Mesendoderm (in vitro differentiated cells): ENCODE results near the gene ANKS3.

Source experiments
- DNase-seq: peaks from one replicate; pipeline ENCODE4 v3.0.0; 2013
- H2AK5ac ChIP-seq: 2 replicates; pipeline ENCODE4 v1.6.1; 2013; ENCODE audit warnings: low read length, inconsistent platforms
- H2BK120ac ChIP-seq: 2 replicates; pipeline ENCODE4 v1.6.1; 2013; ENCODE audit warnings: low read depth, mild to moderate bottlenecking, low read length, moderate library complexity, mixed read lengths
- H2BK15ac ChIP-seq: replicated peaks from 2 replicates; pipeline ENCODE4 v1.6.1; 2013; ENCODE audit warnings: low read depth, mild to moderate bottlenecking, moderate library complexity
- H2BK5ac ChIP-seq: 2 replicates; pipeline ENCODE4 v1.6.1; 2013; ENCODE audit warnings: low read length, inconsistent platforms
- H3K18ac ChIP-seq: 2 replicates; pipeline ENCODE4 v1.6.1; 2013; ENCODE audit warnings: mild to moderate bottlenecking, low read length, mixed read lengths
- H3K23ac ChIP-seq: one replicate; pipeline ENCODE4 v1.6.1; 2013; ENCODE audit warnings: low read length
- H3K27ac ChIP-seq: 2 replicates; pipeline ENCODE4 v1.5.1; 2013; ENCODE audit warnings: low read depth, mild to moderate bottlenecking, inconsistent platforms, low read length, moderate library complexity
- H3K27me3 ChIP-seq: 2 replicates; pipeline ENCODE4 v1.6.1; 2013; ENCODE audit warnings: low read length, control low read depth, mild to moderate bottlenecking, inconsistent platforms; ENCODE audit not compliant: insufficient read depth, poor library complexity
- H3K36me3 ChIP-seq: 2 replicates; pipeline ENCODE4 v1.6.1; 2013; ENCODE audit warnings: low read length, inconsistent platforms; ENCODE audit not compliant: control insufficient read depth, insufficient read depth
- H3K4ac ChIP-seq: one replicate; pipeline ENCODE4 v1.6.1; 2013; ENCODE audit warnings: low read depth, mild to moderate bottlenecking, low read length, moderate library complexity
- H3K4me1 ChIP-seq: 2 replicates; pipeline ENCODE4 v1.6.1; 2013; ENCODE audit warnings: low read depth, low read length, inconsistent platforms; ENCODE audit not compliant: control insufficient read depth
- H3K4me2 ChIP-seq: 2 replicates; pipeline ENCODE4 v1.6.1; 2013; ENCODE audit warnings: low read length
- H3K4me3 ChIP-seq: 2 replicates; pipeline ENCODE4 v1.5.1; 2013; ENCODE audit warnings: mild to moderate bottlenecking, low read length
- H3K56ac ChIP-seq: one replicate; pipeline ENCODE4 v1.6.1; 2013; ENCODE audit warnings: low read length
- H3K79me1 ChIP-seq: 2 replicates; pipeline ENCODE4 v1.6.1; 2013; ENCODE audit warnings: low read length, inconsistent platforms
- H3K79me2 ChIP-seq: 2 replicates; pipeline ENCODE4 v1.6.1; 2013; ENCODE audit warnings: mild to moderate bottlenecking, low read length; ENCODE audit not compliant: control insufficient read depth, insufficient read depth
- H3K9ac ChIP-seq: 2 replicates; pipeline ENCODE4 v1.6.1; 2013; ENCODE audit warnings: low read length, inconsistent platforms
- H4K5ac ChIP-seq: one replicate; pipeline ENCODE4 v1.6.1; 2013; ENCODE audit warnings: low read length
- H4K8ac ChIP-seq: one replicate; pipeline ENCODE4 v1.6.1; 2013; ENCODE audit warnings: low read depth, mild to moderate bottlenecking, control low read depth, low read length, moderate library complexity
- WGBS: extraction: QIAGEN DNeasy Blood & Tissue Kit; methylation state at CpG from one replicate; pipeline ENCODE4 v1.1.7; 2013; ENCODE audit warnings: low lambda C conversion rate, missing lambda C conversion rate; ENCODE audit not compliant: insufficient coverage; ENCODE audit errors: extremely low coverage; 5-methylcytosine and 5-hydroxymethylcytosine counted together

ANKS3 gene

DNA sequence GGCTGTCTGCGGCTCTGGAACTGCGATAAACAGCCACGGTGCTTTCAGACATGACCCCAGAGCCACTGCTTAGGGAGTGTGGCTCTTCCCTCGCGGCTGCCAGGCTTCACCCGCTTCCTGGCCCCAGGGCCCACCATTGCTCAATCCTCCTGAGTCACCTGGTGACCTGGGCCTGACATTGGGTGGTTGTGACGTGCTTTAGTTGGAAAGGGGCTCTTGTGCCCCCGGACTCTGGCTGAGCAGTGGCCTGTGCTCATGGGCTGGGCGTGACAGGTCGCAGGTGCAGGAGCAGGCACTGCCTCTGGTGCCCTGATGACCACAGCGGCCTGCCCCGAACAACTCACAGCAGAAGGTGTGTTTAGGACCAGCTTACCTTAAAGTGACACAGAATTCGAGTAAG is 49.3 kb downstream of the ANKS3 start:
- no peak overlapping the region for H3K18ac ChIP-seq
- H3K27ac ChIP-seq: no peak overlapping the region
- no peaks in the 10 kb centered on the region for H3K79me2 ChIP-seq
- no peak overlapping the region for H4K5ac ChIP-seq
- H3K4me2 ChIP-seq: no peak overlapping the region
- no peak overlapping the region for H2BK5ac ChIP-seq
- no peak overlapping the region for H3K9ac ChIP-seq
- H4K8ac ChIP-seq: no peak overlapping the region
- no peak overlapping the region for H3K56ac ChIP-seq
- no peak overlapping the region for H2BK120ac ChIP-seq
- H3K4ac ChIP-seq: no peak overlapping the region
- H3K36me3 ChIP-seq: no peaks in the 10 kb centered on the region
- WGBS: no CpG with 5 or more reads among the region's 13 CpGs
- no peak overlapping the region for H2AK5ac ChIP-seq
- no peaks in the 10 kb centered on the region for H3K4me1 ChIP-seq
- H3K79me1 ChIP-seq: no peaks in the 10 kb centered on the region
- no peak overlapping the region for H3K4me3 ChIP-seq
- no peaks in the 10 kb centered on the region for H3K27me3 ChIP-seq
- H3K23ac ChIP-seq: no peak overlapping the region
- H2BK15ac ChIP-seq: no peak overlapping the region
- DNase-seq: no peak

DNA sequence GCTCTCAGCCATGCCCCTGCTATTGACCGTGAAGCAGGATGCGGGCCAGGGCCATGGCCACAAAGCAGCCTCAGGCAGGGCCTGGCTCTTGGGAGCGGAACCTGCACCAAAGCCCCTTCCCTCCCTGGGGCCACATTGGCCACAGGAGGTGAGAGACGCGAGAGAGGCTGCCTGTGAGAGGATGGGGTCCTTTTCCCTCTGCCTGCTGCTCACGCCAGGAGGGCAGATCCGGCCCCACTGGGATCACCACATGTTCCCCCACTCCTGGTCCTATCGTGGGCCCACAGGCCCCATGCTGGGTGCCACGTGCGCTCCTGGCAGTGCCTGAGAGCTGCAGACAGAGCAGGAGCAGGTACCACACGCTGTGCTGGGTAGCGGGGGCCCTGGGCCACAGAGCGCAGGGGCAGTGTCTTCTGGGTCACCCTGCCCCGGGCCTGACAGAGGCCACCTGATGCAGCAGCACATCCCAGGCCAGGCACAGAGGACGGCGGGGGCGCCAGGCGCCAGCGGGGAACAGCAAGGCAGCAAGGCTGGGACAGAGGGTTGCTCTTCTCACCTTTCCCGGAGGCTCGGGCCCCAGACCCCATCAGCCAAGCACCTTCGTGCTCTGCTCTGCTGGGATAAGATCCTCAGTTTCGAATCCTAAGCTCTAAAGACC is 49.9 kb downstream of the ANKS3 start:
- Histone ChIP-seq H4K5ac (no peak overlapping the region), H3K27ac (no peak overlapping the region), H3K18ac (no peak overlapping the region), H3K9ac (no peak overlapping the region), H2BK120ac (no peak overlapping the region), H3K79me1 (no peaks in the 10 kb centered on the region), H2BK15ac (no peak overlapping the region), H3K36me3 (no peaks in the 10 kb centered on the region), H3K23ac (no peak overlapping the region), H2BK5ac (no peak overlapping the region), H3K4me2 (no peak overlapping the region), H2AK5ac (no peak overlapping the region), H3K27me3 (no peaks in the 10 kb centered on the region), H3K79me2 (no peaks in the 10 kb centered on the region), H3K4me1 (no peaks in the 10 kb centered on the region), H3K56ac (no peak overlapping the region), H3K4me3 (no peak overlapping the region), H3K4ac (no peak overlapping the region), H4K8ac (no peak overlapping the region)
- WGBS: no CpG with 5 or more reads among the region's 23 CpGs
- DNase-seq: no peak

DNA sequence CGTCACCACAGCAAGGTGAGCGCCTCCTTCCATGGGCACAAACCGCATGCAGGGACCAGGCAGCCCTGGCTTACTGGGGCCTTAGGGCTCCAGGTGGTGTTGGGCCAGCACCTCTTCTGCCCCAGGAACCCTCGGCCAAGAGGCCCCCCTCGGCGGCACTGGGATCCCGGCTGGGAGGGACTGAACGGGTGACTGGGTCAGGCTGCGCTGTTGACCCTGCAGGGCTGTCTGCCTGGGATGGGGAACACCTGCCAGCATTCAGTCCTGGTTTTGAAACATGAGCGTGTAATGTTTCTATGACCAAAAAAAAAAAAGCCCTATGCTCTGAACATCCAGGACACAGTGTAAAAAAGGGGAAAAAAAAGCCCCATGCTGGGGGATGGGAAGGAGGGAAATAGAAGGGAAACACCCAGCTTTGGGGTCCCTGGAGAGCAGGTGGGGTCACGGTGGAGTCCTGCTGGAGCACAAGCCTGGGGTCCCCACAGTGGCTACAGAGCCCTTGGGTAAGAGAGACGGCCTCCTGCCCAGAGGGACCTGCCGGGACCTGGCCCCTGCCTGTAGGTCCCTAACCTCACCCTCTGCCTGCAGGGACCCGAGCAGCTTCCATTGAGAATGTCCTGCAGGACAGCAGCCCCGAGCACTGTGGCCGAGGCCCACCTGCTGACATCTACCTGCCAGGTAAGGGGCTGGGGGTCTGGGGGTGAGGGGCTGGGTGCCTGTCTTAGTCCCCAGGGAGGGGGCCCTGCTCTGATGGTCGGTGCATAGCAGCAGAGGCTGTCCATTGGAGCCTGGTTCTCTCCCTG is 50.6 kb downstream of the ANKS3 start:
- Histone ChIP-seq H3K4me1 (no peaks in the 10 kb centered on the region), H3K79me2 (no peaks in the 10 kb centered on the region), H3K27ac (no peak overlapping the region), H3K4me2 (no peak overlapping the region), H4K8ac (no peak overlapping the region), H2AK5ac (no peak overlapping the region), H3K36me3 (no peaks in the 10 kb centered on the region), H3K18ac (no peak overlapping the region), H4K5ac (no peak overlapping the region), H3K79me1 (no peaks in the 10 kb centered on the region), H2BK15ac (no peak overlapping the region), H3K23ac (no peak overlapping the region), H3K27me3 (no peaks in the 10 kb centered on the region), H3K4ac (no peak overlapping the region), H2BK120ac (no peak overlapping the region), H3K4me3 (no peak overlapping the region), H2BK5ac (no peak overlapping the region), H3K9ac (no peak overlapping the region), H3K56ac (no peak overlapping the region)
- no CpG with 5 or more reads among the region's 17 CpGs for WGBS
- DNase-seq: no peak

DNA sequence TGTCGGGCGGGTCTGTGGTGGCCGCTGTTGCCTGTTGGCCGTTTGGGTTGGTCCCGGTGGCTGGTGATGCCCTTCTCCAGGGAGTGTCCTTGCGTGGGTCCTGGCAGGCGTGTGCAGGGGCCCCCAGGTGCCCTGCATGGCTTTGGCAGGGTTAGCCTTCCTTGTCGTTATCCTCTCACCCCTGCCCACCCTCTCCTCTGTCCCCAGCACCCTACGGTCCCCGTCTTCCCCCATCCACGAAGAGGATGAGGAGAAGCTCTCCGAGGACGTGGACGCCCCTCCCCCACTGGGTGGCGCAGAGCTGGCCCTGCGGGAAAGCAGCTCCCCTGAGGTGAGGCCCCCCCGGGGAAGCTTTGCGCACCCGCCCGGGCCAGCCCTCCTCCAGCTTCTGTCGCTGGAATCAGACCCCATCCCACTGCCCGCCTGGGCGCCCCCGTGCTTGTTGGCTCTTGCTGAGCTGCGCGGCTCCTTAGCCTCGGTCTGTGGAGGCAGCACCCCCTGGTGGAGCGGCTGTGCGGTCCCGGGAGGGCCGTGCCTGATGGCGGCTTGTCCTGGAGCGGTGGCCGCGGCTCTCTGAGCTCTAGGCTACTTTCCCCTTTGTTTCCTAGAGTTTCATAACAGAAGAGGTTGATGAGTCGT is 51.3 kb downstream of the ANKS3 start:
- no peaks in the 10 kb centered on the region for H3K79me1 ChIP-seq
- H3K56ac ChIP-seq: no peak overlapping the region
- no peak overlapping the region for H4K8ac ChIP-seq
- no peaks in the 10 kb centered on the region for H3K4me1 ChIP-seq
- no peak overlapping the region for H3K4ac ChIP-seq
- no peaks in the 10 kb centered on the region for H3K27me3 ChIP-seq
- H4K5ac ChIP-seq: no peak overlapping the region
- no peaks in the 10 kb centered on the region for H3K79me2 ChIP-seq
- H3K23ac ChIP-seq: no peak overlapping the region
- no peak overlapping the region for H3K27ac ChIP-seq
- no peak overlapping the region for H3K4me3 ChIP-seq
- no peak overlapping the region for H2BK120ac ChIP-seq
- WGBS: no CpG with 5 or more reads among the region's 36 CpGs
- no peak overlapping the region for H2AK5ac ChIP-seq
- no peak overlapping the region for H2BK15ac ChIP-seq
- peak; percentile 68 for DNase-seq
- H3K9ac ChIP-seq: no peak overlapping the region
- H3K18ac ChIP-seq: no peak overlapping the region
- H3K4me2 ChIP-seq: no peak overlapping the region
- H3K36me3 ChIP-seq: no peaks in the 10 kb centered on the region
- no peak overlapping the region for H2BK5ac ChIP-seq

DNA sequence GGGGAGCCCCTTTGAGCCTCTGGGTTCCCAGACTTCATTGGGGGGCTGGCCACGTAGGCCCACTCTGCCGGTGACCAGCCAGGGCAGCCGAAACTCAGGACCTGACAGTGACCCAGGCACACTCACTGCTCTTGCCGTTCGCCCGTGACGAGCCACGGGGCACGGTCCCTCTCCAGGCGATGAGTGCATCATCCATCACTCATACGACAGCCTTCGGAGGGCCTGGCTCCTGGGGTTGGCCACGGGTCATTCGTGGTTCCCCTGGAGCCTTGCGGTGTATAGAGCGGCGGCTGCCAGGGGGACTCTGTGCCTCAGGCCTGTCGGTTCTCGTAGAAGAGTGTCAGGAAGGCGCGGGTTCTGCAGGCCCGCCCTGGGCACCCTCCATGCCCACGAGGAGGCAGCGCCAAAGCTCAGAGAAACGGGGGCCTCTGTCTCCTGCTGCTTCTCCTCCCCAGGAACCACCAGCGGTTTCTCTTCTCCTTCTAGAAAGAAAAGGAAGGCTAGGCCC is 51.9 kb downstream of the ANKS3 start:
- no peaks in the 10 kb centered on the region for H3K4me1 ChIP-seq
- no peak overlapping the region for H2BK5ac ChIP-seq
- H3K27ac ChIP-seq: no peak overlapping the region
- no peak overlapping the region for H4K5ac ChIP-seq
- no peak overlapping the region for H3K4me2 ChIP-seq
- H2BK15ac ChIP-seq: no peak overlapping the region
- WGBS: no CpG with 5 or more reads among the region's 26 CpGs
- no peaks in the 10 kb centered on the region for H3K79me2 ChIP-seq
- no peak overlapping the region for H3K4me3 ChIP-seq
- no peak overlapping the region for H3K9ac ChIP-seq
- no peak overlapping the region for H3K4ac ChIP-seq
- no peak overlapping the region for H2AK5ac ChIP-seq
- no peaks in the 10 kb centered on the region for H3K79me1 ChIP-seq
- no peak overlapping the region for H3K18ac ChIP-seq
- no peak overlapping the region for H2BK120ac ChIP-seq
- no peaks in the 10 kb centered on the region for H3K27me3 ChIP-seq
- no peak overlapping the region for H3K56ac ChIP-seq
- no peak overlapping the region for H3K23ac ChIP-seq
- no peak overlapping the region for H4K8ac ChIP-seq
- no peaks in the 10 kb centered on the region for H3K36me3 ChIP-seq
- no peak for DNase-seq
